ENCODE measurements around the gene LBH. TPM values are rescaled to one million over a fixed set of nuclear protein-coding genes. Genes with fewer than 3 reads are reported as not detected.

The LBH gene
- total RNA-seq, 1 experiment from 2014 or later, result 159 TPM

DNA sequence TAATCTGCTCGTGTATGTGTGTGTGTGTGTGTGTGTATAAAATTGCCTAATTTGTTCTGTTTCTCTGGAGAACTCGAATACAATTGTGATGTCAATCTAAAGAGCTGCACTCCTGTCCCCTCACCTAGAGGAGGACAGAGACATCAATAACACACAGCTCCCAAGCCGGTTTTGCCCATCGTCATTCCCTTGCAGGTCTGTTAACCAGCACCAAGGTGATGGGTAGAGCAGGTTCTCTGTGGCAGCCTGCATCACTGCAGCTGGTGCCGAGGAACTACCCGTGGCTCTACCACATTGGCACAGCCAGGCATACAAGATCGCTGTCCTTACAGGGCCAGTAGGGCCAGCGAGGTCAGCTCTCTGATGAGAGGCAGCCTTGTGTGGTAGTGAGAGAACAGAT lies 41.0 kb downstream of the LBH start:
- ChIA-PET POLR2A (interaction anchor here (0.6 kb wide), 1 partner anchor 41 kb away, joined by 7 read pairs; no protein-coding TSS in a partner anchor), CTCF (no interaction called here)
- H3K27me3 ChIP-seq (replicated peaks; ENCODE audit: control insufficient read depth, insufficient read depth, low read length), result no peaks in the 10 kb centered on the region
- Mint-ChIP-seq H3K4me3 (ENCODE audit: unreplicated experiment) (no peak overlapping the region), H3K36me3 (ENCODE audit: insufficient read depth, unreplicated experiment) (no peaks in the 10 kb centered on the region), H3K4me1 (ENCODE audit: low read depth, unreplicated experiment) (peaks cover 35% of the 10 kb centered on the region), H3K27me3 (ENCODE audit: insufficient read depth, unreplicated experiment) (no peaks in the 10 kb centered on the region), H3K27ac (ENCODE audit: unreplicated experiment) (no peak overlapping the region), H3K9me3 (ENCODE audit: unreplicated experiment) (no peaks in the 10 kb centered on the region)
- no peaks in the 10 kb centered on the region for H3K9me3 ChIP-seq
- intact Hi-C loops (cut with micrococcal nuclease; ENCODE audit: unreplicated experiment), result no loop called here
- H3K4me3 ChIP-seq (ENCODE audit: low read depth, low read length), result no peak overlapping the region
- no TSS peak for BruUV-seq (replicated peaks)
- no peak for DNase-seq
- H3K4me1 ChIP-seq, result peaks cover 47% of the 10 kb centered on the region
- no peak for TF ChIP-seq CTCF (IDR thresholded peaks at IDR 0.05; ENCODE audit: insufficient read depth in 1 of 2, low read depth in 1 of 2, low read length in 1 of 2, severe bottlenecking in 1 of 2, unreplicated experiment in 1 of 2)
- H3K36me3 ChIP-seq (ENCODE audit: control insufficient read depth, insufficient read depth, low read length), result no peaks in the 10 kb centered on the region

DNA sequence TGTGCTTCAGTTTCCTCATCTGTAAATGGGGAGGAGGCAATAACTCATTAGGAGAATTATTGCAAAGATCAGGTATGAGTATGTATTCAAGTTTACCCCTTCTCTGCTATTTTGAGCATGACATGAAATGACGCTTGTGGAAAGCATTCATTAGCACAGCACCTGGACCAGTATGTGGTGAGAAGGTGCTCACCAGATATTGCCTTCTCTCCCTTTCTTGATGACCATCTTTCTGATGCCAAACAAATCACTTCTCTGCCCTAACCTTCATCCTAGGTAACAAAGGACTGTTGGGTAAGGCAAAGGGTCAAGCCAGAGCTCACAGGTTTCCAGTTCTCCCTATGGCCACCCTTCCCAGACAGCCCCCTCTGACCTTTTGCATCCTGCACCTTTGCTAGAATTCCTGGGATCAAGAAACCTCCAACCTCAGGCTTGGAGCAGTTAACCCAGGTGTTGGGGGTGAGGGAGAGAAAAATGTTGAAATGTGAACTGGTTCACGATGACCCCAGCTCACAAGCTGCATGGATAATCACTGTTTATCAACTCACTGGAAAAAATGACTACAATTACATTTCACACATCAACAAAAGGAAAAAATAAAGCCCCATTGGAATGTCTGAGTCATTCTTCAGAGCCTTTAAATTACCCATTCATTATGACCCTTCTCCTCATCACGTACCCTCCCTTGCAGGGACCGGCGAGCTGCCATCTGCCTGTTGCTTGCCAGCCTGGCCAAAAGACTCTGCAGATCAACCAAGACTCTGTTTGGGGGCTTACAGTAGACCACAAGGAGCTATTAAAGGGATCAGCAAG lies 41.6 kb downstream of the LBH start:
- ChIA-PET POLR2A (interaction anchor here (0.5 to 1.5 kb wide), 3 partner anchors 20 to 149 kb away, joined by 3 to 7 read pairs (median 5); no protein-coding TSS in a partner anchor), CTCF (interaction anchor here (1.0 to 1.1 kb wide), 2 partner anchors 65 to 439 kb away, joined by 3 to 4 read pairs; no protein-coding TSS in a partner anchor)
- BruUV-seq (replicated peaks), result no TSS peak
- Mint-ChIP-seq H3K27ac (ENCODE audit: unreplicated experiment) (peak overlapping the region; percentile 94), H3K4me1 (ENCODE audit: low read depth, unreplicated experiment) (peaks cover 33% of the 10 kb centered on the region), H3K36me3 (ENCODE audit: insufficient read depth, unreplicated experiment) (no peaks in the 10 kb centered on the region), H3K4me3 (ENCODE audit: unreplicated experiment) (peak overlapping the region; percentile 57), H3K9me3 (ENCODE audit: unreplicated experiment) (no peaks in the 10 kb centered on the region), H3K27me3 (ENCODE audit: insufficient read depth, unreplicated experiment) (no peaks in the 10 kb centered on the region)
- H3K27me3 ChIP-seq (replicated peaks; ENCODE audit: control insufficient read depth, insufficient read depth, low read length), result no peaks in the 10 kb centered on the region
- H3K4me3 ChIP-seq (ENCODE audit: low read depth, low read length), result no peak overlapping the region
- intact Hi-C loops (cut with micrococcal nuclease; ENCODE audit: unreplicated experiment), result loop anchor here (1.0 kb wide), 3 partner anchors 20 to 42 kb away; partner anchors contain the start of gene LBH
- TF ChIP-seq CTCF (IDR thresholded peaks at IDR 0.05; ENCODE audit: insufficient read depth in 1 of 2, low read depth in 1 of 2, low read length in 1 of 2, severe bottlenecking in 1 of 2, unreplicated experiment in 1 of 2), result no peak
- peak; percentile 57 to 59 for DNase-seq
- no peaks in the 10 kb centered on the region for H3K36me3 ChIP-seq (ENCODE audit: control insufficient read depth, insufficient read depth, low read length)
- H3K4me1 ChIP-seq, result peaks cover 47% of the 10 kb centered on the region
- H3K9me3 ChIP-seq, result no peaks in the 10 kb centered on the region

- Histone ChIP-seq H3K36me3 (ENCODE audit: control insufficient read depth, insufficient read depth, low read length) (no peaks in the 10 kb centered on the region), H3K27me3 (replicated peaks; ENCODE audit: control insufficient read depth, insufficient read depth, low read length) (no peaks in the 10 kb centered on the region), H3K4me1 (peaks cover 43% of the 10 kb centered on the region), H3K4me3 (ENCODE audit: low read depth, low read length) (no peak overlapping the region), H3K9me3 (no peaks in the 10 kb centered on the region)
- H3K9me3 Mint-ChIP-seq (ENCODE audit: unreplicated experiment), result no peaks in the 10 kb centered on the region
- intact Hi-C loops (cut with micrococcal nuclease; ENCODE audit: unreplicated experiment), result loop anchor here (1.0 kb wide), 3 partner anchors 20 to 42 kb away; partner anchors contain the start of gene LBH
- DNase-seq, result peak; percentile 55 to 58
- TF ChIP-seq CTCF (IDR thresholded peaks at IDR 0.05; ENCODE audit: insufficient read depth in 1 of 2, low read depth in 1 of 2, low read length in 1 of 2, severe bottlenecking in 1 of 2, unreplicated experiment in 1 of 2), result no peak
- ChIA-PET CTCF (interaction anchor here (1.0 to 1.1 kb wide), 2 partner anchors 65 to 438 kb away, joined by 3 to 4 read pairs; no protein-coding TSS in a partner anchor), POLR2A (interaction anchor here (0.5 to 1.5 kb wide), 3 partner anchors 20 to 148 kb away, joined by 3 to 7 read pairs (median 5); no protein-coding TSS in a partner anchor)
- peak overlapping the region; percentile 57 for H3K4me3 Mint-ChIP-seq (ENCODE audit: unreplicated experiment)
- no peaks in the 10 kb centered on the region for H3K36me3 Mint-ChIP-seq (ENCODE audit: insufficient read depth, unreplicated experiment)
- H3K27ac Mint-ChIP-seq (ENCODE audit: unreplicated experiment), result peak overlapping the region; percentile 94
- BruUV-seq (replicated peaks), result no TSS peak
- H3K4me1 Mint-ChIP-seq (ENCODE audit: low read depth, unreplicated experiment), result peaks cover 31% of the 10 kb centered on the region
- H3K27me3 Mint-ChIP-seq (ENCODE audit: insufficient read depth, unreplicated experiment), result no peaks in the 10 kb centered on the region
These were observed 42.2 kb downstream of the LBH start for GRCh38 chr2:30273574-30273929.

Measured in Caco-2 (cell line).